H9 (cell line): ENCODE results near the gene PYHIN1. TPM values are rescaled to one million over a fixed set of nuclear protein-coding genes. Genes with fewer than 3 reads are reported as not detected.

Experiments used
- DNase-seq: peaks from one replicate; pipeline ENCODE4 v3.0.0-alpha.2; 2017
- H2AFZ ChIP-seq: one replicate; pipeline ENCODE4 v1.6.1; 2013; ENCODE audit warnings: mild to moderate bottlenecking, low read length, control low read depth, moderate library complexity
- H2AK5ac ChIP-seq: 2 replicates; pipeline ENCODE4 v1.6.1; 2013; ENCODE audit warnings: low read length, control low read depth, mixed read lengths; ENCODE audit not compliant: insufficient read length
- H2BK120ac ChIP-seq: one replicate; pipeline ENCODE4 v1.6.1; 2013; ENCODE audit warnings: low read depth, mild to moderate bottlenecking, low read length, control low read depth, inconsistent platforms; ENCODE audit not compliant: poor library complexity, severe bottlenecking
- H2BK12ac ChIP-seq: 2 replicates; pipeline ENCODE4 v1.6.1; 2013; ENCODE audit warnings: low read length, control low read depth, mixed read lengths, low read depth; ENCODE audit not compliant: insufficient read length
- H2BK15ac ChIP-seq: 2 replicates; pipeline ENCODE4 v1.6.1; 2013; ENCODE audit warnings: low read depth, low read length, control low read depth
- H2BK20ac ChIP-seq: one replicate; pipeline ENCODE4 v1.6.1; 2013; ENCODE audit warnings: low read depth, mild to moderate bottlenecking, low read length, control low read depth, inconsistent platforms; ENCODE audit not compliant: poor library complexity, severe bottlenecking
- H2BK5ac ChIP-seq: 2 replicates; pipeline ENCODE4 v1.6.1; 2013; ENCODE audit warnings: low read length, control low read depth, mixed read lengths; ENCODE audit not compliant: insufficient read length
- H3K14ac ChIP-seq: 2 replicates; pipeline ENCODE4 v1.6.1; 2013; ENCODE audit warnings: low read length, control low read depth; ENCODE audit not compliant: insufficient read depth
- H3K18ac ChIP-seq: 2 replicates; pipeline ENCODE4 v1.6.1; 2013; ENCODE audit warnings: low read depth, mild to moderate bottlenecking, mixed read lengths, low read length, control low read depth; ENCODE audit not compliant: insufficient read length
- H3K23ac ChIP-seq: 2 replicates; pipeline ENCODE4 v1.6.1; 2013; ENCODE audit warnings: low read length, control low read depth, mixed read lengths, low read depth; ENCODE audit not compliant: insufficient read length
- H3K23me2 ChIP-seq: 2 replicates; pipeline ENCODE4 v1.6.1; 2013; ENCODE audit warnings: low read depth, mild to moderate bottlenecking, mixed read lengths, low read length, control low read depth; ENCODE audit not compliant: insufficient read length, poor library complexity, severe bottlenecking
- H3K27ac ChIP-seq: 2 replicates; pipeline ENCODE4 v1.5.1; 2013; ENCODE audit warnings: low read length, control low read depth, mixed read lengths, low read depth; ENCODE audit not compliant: insufficient read length
- H3K27me3 ChIP-seq: 2 replicates; pipeline ENCODE4 v1.6.1; 2013; ENCODE audit warnings: low read length, control low read depth, inconsistent platforms; ENCODE audit not compliant: insufficient read depth
- H3K4ac ChIP-seq: 2 replicates; pipeline ENCODE4 v1.6.1; 2013; ENCODE audit warnings: low read depth, mild to moderate bottlenecking, control low read depth, inconsistent platforms, low read length, moderate library complexity
- H3K4me1 ChIP-seq: 2 replicates; pipeline ENCODE4 v1.6.1; 2013; ENCODE audit warnings: low read length, control low read depth, inconsistent platforms; ENCODE audit not compliant: insufficient read depth
- H3K4me2 ChIP-seq: 2 replicates; pipeline ENCODE4 v1.6.1; 2013; ENCODE audit warnings: low read length, control low read depth, mixed read lengths; ENCODE audit not compliant: insufficient read length, insufficient read depth
- H3K56ac ChIP-seq: 2 replicates; pipeline ENCODE4 v1.6.1; 2013; ENCODE audit warnings: low read depth, mild to moderate bottlenecking, mixed read lengths, low read length, control low read depth; ENCODE audit not compliant: insufficient read length
- H3K79me1 ChIP-seq: 2 replicates; pipeline ENCODE4 v1.6.1; 2013; ENCODE audit warnings: low read depth, mild to moderate bottlenecking, moderate library complexity, low read length, control low read depth, inconsistent platforms; ENCODE audit not compliant: insufficient read depth, poor library complexity, severe bottlenecking
- H3K79me2 ChIP-seq: 2 replicates; pipeline ENCODE4 v1.6.1; 2013; ENCODE audit warnings: low read length, control low read depth, inconsistent platforms; ENCODE audit not compliant: insufficient read depth
- H3K9ac ChIP-seq: 2 replicates; pipeline ENCODE4 v1.6.1; 2013; ENCODE audit warnings: low read length, control low read depth, mixed read lengths; ENCODE audit not compliant: insufficient read length; ENCODE audit errors: extremely low read depth
- H3K9me3 ChIP-seq: one replicate; pipeline ENCODE4 v1.6.1; 2013; ENCODE audit warnings: low read depth, low read length, inconsistent platforms; ENCODE audit not compliant: control insufficient read depth
- H3T11ph ChIP-seq: one replicate; pipeline ENCODE4 v1.6.1; 2013; ENCODE audit warnings: mild to moderate bottlenecking, low read length, control low read depth, inconsistent platforms
- H4K20me1 ChIP-seq: one replicate; pipeline ENCODE4 v1.6.1; 2013; ENCODE audit not compliant: control insufficient read depth, insufficient read length, insufficient read depth
- H4K5ac ChIP-seq: 2 replicates; pipeline ENCODE4 v1.6.1; 2013; ENCODE audit warnings: low read depth, mild to moderate bottlenecking, mixed read lengths, low read length, control low read depth; ENCODE audit not compliant: insufficient read length
- H4K8ac ChIP-seq: replicated peaks from 2 replicates; pipeline ENCODE4 v1.6.1; 2013; ENCODE audit warnings: low read length, control low read depth, mixed read lengths, low read depth; ENCODE audit not compliant: insufficient read length
- H4K91ac ChIP-seq: 2 replicates; pipeline ENCODE4 v1.6.1; 2013; ENCODE audit warnings: low read depth, mild to moderate bottlenecking, moderate library complexity, mixed read lengths, low read length, control low read depth; ENCODE audit not compliant: insufficient read length
- H3K27ac Mint-ChIP-seq, 3 experiments: 2 replicates in 2 of 3; 3 replicates in 1 of 3; pipeline ENCODE4 v1.8.0; 2020 to 2021; ENCODE audit warnings: mixed read lengths in 3 of 3, mild to moderate bottlenecking in 1 of 3, moderate library complexity in 1 of 3
- H3K27me3 Mint-ChIP-seq: 2 replicates; pipeline ENCODE4 v1.8.0; 2021; ENCODE audit warnings: low read depth, mild to moderate bottlenecking, moderate library complexity, mixed read lengths
- H3K36me3 Mint-ChIP-seq, 3 experiments: 2 replicates in 2 of 3; 3 replicates in 1 of 3; pipeline ENCODE4 v1.8.0; 2020 to 2021; ENCODE audit warnings: low read depth in 3 of 3, mixed read lengths in 3 of 3; ENCODE audit not compliant: insufficient read depth in 1 of 3
- H3K4me1 Mint-ChIP-seq, 2 experiments: 2 replicates each; pipeline ENCODE4 v1.8.0; 2020; ENCODE audit warnings: mixed read lengths in 2 of 2
- H3K4me3 Mint-ChIP-seq, 2 experiments: 2 replicates in 1 of 2; 3 replicates in 1 of 2; pipeline ENCODE4 v1.8.0; 2020 to 2021; ENCODE audit warnings: mild to moderate bottlenecking in 2 of 2, mixed read lengths in 2 of 2, moderate library complexity in 1 of 2
- H3K9me3 Mint-ChIP-seq, 2 experiments: 2 replicates in 1 of 2; 3 replicates in 1 of 2; pipeline ENCODE4 v1.8.0; 2020; ENCODE audit warnings: mild to moderate bottlenecking in 2 of 2, mixed read lengths in 2 of 2, moderate library complexity in 1 of 2
- CTCF ChIP-seq: fragments of 200-600 bp; sonication (generic); conservative IDR thresholded peaks from 3 replicates; pipeline ENCODE4 v1.8.0; 2021; ENCODE audit warnings: antibody characterized with exemption, mild to moderate bottlenecking
- total RNA-seq: library from RNA; stranded (reverse); gene quantifications from 2 replicates; pipeline ENCODE4 v1.2.1, GENCODE V29; 2021

The PYHIN1 gene
- total RNA-seq, 1 experiment from 2014 or later = not detected

- no peaks in the 10 kb centered on the region for H3K79me2 ChIP-seq
- no peak overlapping the region for H3K18ac ChIP-seq
- H3K4me1 ChIP-seq = no peaks in the 10 kb centered on the region
- Mint-ChIP-seq H3K27ac (no peak overlapping the region), H3K9me3 (no peaks in the 10 kb centered on the region), H3K36me3 (no peaks in the 10 kb centered on the region), H3K4me3 (no peak overlapping the region), H3K27me3 (peaks cover 11% of the 10 kb centered on the region), H3K4me1 (no peaks in the 10 kb centered on the region; a peak in 1 of 4 replicates)
- H2BK20ac ChIP-seq = no peak overlapping the region
- H3K9me3 ChIP-seq = no peaks in the 10 kb centered on the region
- no peak overlapping the region for H2BK12ac ChIP-seq
- H2BK5ac ChIP-seq = no peak overlapping the region
- H3K79me1 ChIP-seq = no peaks in the 10 kb centered on the region
- no peaks in the 10 kb centered on the region for H3K23me2 ChIP-seq
- no peak overlapping the region for H3K4me2 ChIP-seq
- no peak overlapping the region for H3K56ac ChIP-seq
- no peak overlapping the region for H3K27ac ChIP-seq
- H3K23ac ChIP-seq = no peak overlapping the region
- no peaks in the 10 kb centered on the region for H3K27me3 ChIP-seq
- H2AK5ac ChIP-seq = no peak overlapping the region
- no peaks in the 10 kb centered on the region for H4K20me1 ChIP-seq
- H4K91ac ChIP-seq = no peak overlapping the region
- H4K5ac ChIP-seq = no peak overlapping the region
- H4K8ac ChIP-seq = no peak overlapping the region
- no peak overlapping the region for H3K9ac ChIP-seq
- no peak overlapping the region for H2AFZ ChIP-seq
- no peak for TF ChIP-seq CTCF
- no peak overlapping the region for H3K4ac ChIP-seq
- no peak overlapping the region for H3K14ac ChIP-seq
- no peak overlapping the region for H2BK120ac ChIP-seq
- no peak overlapping the region for H2BK15ac ChIP-seq
- no peak overlapping the region for H3T11ph ChIP-seq
- no peak for DNase-seq
Measured at GRCh38 chr1:158946785-158947184, 15.4 kb downstream of the PYHIN1 start.
